ENCODE results near the gene TSPAN31.

- TF ChIP-seq EZH2 (IDR thresholded peaks at IDR 0.05; ENCODE audit: borderline replicate concordance, low read depth, low read length, severe bottlenecking) (no peak), CTCF (IDR thresholded peaks at IDR 0.05; ENCODE audit: borderline replicate concordance, extremely low read depth, low read length, poor library complexity, severe bottlenecking) (no peak)
These were observed 22.5 kb downstream of the TSPAN31 start for GRCh38 chr12:57767305-57767698.

Measured in DND-41 (cell line).